Muscle layer of colon (tissue), 2 donors: ENCODE measurements around the gene ZFR2.

Experiments
- H3K27ac ChIP-seq: one replicate; pipeline ENCODE4 v1.7.0; 2013; ENCODE audit warnings: low read depth, mild to moderate bottlenecking, low read length, moderate library complexity
- H3K27me3 ChIP-seq, 2 donors: one replicate each; pipeline ENCODE4 v1.7.0; 2013; ENCODE audit warnings: low read length in 2 of 2, mild to moderate bottlenecking in 2 of 2; ENCODE audit not compliant: insufficient read depth in 2 of 2, control insufficient read depth in 1 of 2
- H3K36me3 ChIP-seq: one replicate; pipeline ENCODE4 v1.7.0; 2013; ENCODE audit warnings: mild to moderate bottlenecking, low read length; ENCODE audit not compliant: insufficient read depth
- H3K4me1 ChIP-seq: one replicate; pipeline ENCODE4 v1.7.0; 2013; ENCODE audit warnings: mild to moderate bottlenecking, low read length; ENCODE audit not compliant: insufficient read depth
- H3K4me3 ChIP-seq, 2 donors: one replicate each; pipeline ENCODE4 v1.7.0; 2013; ENCODE audit warnings: low read length in 2 of 2, low read depth in 1 of 2, mild to moderate bottlenecking in 1 of 2, moderate library complexity in 1 of 2
- H3K9ac ChIP-seq: one replicate; pipeline ENCODE4 v1.7.0; 2013; ENCODE audit warnings: low read length
- H3K9me3 ChIP-seq: one replicate; pipeline ENCODE4 v1.7.0; 2013; ENCODE audit warnings: mild to moderate bottlenecking, low read length
- donor health status: abdominal sarcoma.
- donor health status: Adenocarcinoma of cecum.

Gene ZFR2

DNA sequence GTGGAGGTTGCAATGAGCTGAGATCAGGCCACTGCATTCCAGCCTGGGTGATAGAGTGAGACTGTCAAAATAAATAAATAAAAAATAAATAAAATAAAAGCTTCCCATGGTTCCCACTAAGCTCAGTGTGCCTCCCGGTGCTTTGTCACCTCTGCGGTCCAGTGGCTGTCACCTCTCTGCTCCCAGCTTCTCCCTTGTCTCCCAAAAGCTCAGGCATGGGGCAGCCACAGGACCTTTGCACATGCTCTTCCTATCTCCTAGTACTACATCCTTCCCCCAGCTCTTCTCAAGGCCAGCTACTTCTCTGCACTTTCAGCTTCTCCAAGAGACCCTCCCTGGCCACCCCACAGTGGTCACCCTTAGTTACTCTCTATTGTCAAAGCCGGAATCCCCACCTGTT, 75.0 kb downstream of the ZFR2 start:
- Histone ChIP-seq H3K4me3 (no peak overlapping the region), H3K4me1 (no peaks in the 10 kb centered on the region), H3K36me3 (no peaks in the 10 kb centered on the region), H3K27me3 (peaks cover 0 to 6% of the 10 kb centered on the region in 2 donors), H3K9ac (no peak overlapping the region), H3K27ac (no peak overlapping the region), H3K9me3 (no peaks in the 10 kb centered on the region)

DNA sequence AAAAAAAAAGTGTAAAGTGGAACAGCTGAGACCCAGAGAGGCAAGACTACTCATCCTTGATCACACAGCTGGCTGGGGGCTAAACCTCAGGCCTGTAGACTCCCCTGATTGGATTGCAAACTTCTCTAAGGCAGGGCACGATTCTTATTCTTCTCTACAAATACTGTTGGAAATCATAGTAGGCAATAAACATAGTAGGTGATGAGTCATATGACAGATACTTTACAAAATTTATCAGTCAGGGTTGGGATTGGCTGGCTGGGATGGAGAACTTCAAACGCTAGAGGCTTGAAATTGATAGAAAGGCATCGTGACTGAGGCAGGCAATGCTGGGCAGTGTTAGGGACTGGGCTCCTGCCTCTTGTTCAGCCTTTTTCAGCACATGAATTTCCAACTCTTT, 76.7 kb downstream of the ZFR2 start:
- Histone ChIP-seq H3K9me3 (no peaks in the 10 kb centered on the region), H3K27ac (no peak overlapping the region), H3K27me3 (no peaks in the 10 kb centered on the region), H3K4me3 (no peak overlapping the region), H3K4me1 (no peaks in the 10 kb centered on the region), H3K36me3 (no peaks in the 10 kb centered on the region), H3K9ac (no peak overlapping the region)

DNA sequence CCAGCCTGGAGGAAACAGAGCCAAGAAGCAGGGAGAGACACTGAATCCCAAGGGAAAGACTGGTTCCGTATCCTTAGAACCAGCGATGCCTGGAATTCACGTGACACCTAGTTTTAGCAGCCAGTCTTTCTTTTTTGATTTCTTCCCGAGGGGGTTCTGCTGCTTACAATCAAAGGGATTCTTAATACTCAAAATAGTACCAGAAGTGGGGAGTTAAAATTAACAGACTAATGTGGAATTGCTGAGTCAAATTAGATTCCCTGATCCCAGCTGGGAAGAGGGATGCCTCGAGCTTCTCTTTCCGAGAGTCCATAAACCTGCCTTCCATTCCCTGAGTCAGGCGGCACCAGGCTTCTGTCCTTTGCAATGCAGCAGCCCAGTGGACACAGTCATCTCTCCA, 77.9 kb downstream of the ZFR2 start:
- Histone ChIP-seq H3K36me3 (no peaks in the 10 kb centered on the region), H3K4me1 (no peaks in the 10 kb centered on the region), H3K9me3 (no peaks in the 10 kb centered on the region), H3K27me3 (no peaks in the 10 kb centered on the region), H3K9ac (no peak overlapping the region), H3K4me3 (no peak overlapping the region), H3K27ac (no peak overlapping the region)

DNA sequence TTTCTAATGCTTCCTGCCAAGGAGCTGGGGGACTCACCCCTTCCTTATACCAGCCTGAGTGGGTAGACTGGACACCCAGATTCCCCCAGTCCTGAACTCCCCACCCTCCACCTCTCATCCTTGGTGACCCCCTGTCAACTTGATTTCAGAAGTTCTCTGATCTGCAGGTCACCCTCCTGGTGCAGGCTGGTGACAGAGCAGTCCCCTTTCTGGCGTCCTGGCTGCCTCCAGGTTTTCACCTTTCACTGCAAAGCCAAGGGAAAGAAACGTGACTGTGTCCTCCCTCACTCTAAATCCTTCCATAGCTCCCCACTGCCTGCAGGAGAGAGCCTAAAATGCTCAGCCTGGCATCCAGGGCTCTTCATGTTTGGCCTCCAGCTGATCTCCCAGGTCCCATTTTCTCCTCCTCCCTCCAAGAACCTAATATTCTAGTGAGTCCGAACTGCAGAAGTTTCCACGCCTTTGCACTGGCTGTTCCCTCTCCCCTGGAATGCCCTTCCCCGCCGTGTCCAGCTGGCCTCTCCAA, 78.6 kb downstream of the ZFR2 start:
- H3K9ac ChIP-seq: no peak overlapping the region
- H3K4me1 ChIP-seq: no peaks in the 10 kb centered on the region
- H3K36me3 ChIP-seq: no peaks in the 10 kb centered on the region
- peaks cover 0 to 2% of the 10 kb centered on the region in 2 donors for H3K27me3 ChIP-seq
- no peak overlapping the region for H3K27ac ChIP-seq
- H3K9me3 ChIP-seq: no peaks in the 10 kb centered on the region
- no peak overlapping the region for H3K4me3 ChIP-seq

DNA sequence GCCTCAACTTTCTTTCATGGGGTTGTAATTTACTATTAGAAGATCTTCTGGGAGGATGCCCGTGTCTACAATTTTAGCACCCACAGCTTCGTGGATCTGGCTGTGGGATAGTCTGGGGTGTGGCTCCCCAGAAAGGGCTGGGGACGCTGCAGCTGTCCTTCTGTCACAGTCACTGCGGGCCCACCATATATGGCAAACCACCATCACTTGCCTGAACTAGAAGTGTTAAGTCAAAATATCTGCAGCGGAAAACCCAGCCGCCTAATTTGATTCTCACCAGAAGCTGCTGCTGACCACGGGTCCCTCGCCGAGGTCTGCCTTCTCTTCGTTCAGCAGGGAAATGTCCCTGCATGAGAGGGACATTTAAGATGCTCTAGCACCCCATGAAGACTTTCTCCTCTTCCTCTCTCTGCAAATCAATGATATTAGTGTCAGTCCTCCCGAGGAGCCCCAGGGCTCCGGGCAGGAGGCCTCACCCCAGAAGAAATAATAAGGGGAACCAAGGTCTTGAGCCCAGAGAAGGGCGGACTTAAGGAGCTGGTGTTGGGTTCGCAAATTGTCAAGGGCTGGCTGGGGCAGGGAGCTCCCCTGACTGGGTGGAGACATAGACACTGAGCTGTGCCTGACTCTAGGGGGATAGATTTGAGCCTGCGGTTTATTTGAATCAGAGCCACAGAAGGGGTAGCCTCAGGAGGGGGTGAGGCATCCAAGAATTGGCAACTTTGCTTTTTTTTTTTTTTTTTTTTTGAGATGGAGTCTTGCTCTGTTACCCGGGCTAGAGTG, 79.7 kb downstream of the ZFR2 start:
- no peak overlapping the region for H3K9ac ChIP-seq
- no peaks in the 10 kb centered on the region for H3K36me3 ChIP-seq
- no peaks in the 10 kb centered on the region for H3K9me3 ChIP-seq
- no peak overlapping the region for H3K27ac ChIP-seq
- peaks cover 0 to 13% of the 10 kb centered on the region in 2 donors for H3K27me3 ChIP-seq
- H3K4me1 ChIP-seq: no peaks in the 10 kb centered on the region
- H3K4me3 ChIP-seq: no peak overlapping the region

DNA sequence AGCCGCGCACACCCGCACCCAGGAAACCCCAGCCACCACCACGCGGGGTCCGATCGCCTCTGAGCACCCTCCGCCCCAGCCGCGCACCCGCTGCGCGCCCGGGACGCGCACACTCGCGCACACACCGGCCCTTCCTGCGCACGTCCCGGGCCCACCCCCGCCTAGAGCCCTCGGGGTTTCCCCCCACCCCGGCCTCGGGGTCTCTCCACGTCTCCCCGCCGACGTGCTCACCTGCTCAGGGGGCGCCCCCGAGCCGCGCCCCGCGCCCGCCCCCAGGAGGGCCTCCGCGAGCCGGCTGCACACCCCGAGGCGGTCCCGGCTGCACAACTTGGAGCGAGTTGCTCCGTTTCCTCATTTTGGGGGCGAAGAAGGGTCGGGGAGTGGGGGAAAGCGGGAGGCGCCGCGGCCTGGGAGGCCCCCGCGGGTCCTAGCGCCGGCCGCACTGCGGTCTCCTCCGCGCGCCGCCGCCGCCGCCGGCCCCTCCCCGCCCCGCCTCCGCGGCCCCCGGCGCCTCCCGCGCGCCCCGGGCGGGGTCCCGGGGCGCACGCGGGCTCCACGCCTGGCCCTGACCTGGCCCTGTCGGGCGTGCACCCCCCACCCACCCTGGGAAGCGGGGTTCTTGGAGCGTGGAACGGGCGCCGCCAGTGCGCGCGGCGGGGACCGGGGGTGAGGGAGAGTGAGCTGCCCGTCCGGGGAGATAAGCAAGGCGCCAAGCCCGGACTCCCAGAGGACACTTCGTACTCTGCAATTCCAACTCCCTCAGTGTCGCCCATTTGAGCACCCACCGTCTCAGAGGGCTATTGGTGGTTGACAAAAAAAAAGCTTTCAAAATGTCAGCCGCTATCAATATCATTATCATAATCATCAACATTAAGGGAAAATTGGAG, 82.7 kb downstream of the ZFR2 start, which contains the start of gene MATK:
MATK (minus strand) TSS at position 444 of the 887 bp plus-strand sequence. CDS start 1,246 bp downstream, outside the sequence.
- no peaks in the 10 kb centered on the region for H3K4me1 ChIP-seq
- no peaks in the 10 kb centered on the region for H3K36me3 ChIP-seq
- peaks cover 15% of the 10 kb centered on the region for H3K9me3 ChIP-seq
- no peak within 1 kb of the TSS for H3K4me3 ChIP-seq
- H3K27ac ChIP-seq: no peak within 1 kb of the TSS
- peaks cover 0 to 30% of the 10 kb centered on the region in 2 donors for H3K27me3 ChIP-seq
- H3K9ac ChIP-seq: no peak within 1 kb of the TSS

DNA sequence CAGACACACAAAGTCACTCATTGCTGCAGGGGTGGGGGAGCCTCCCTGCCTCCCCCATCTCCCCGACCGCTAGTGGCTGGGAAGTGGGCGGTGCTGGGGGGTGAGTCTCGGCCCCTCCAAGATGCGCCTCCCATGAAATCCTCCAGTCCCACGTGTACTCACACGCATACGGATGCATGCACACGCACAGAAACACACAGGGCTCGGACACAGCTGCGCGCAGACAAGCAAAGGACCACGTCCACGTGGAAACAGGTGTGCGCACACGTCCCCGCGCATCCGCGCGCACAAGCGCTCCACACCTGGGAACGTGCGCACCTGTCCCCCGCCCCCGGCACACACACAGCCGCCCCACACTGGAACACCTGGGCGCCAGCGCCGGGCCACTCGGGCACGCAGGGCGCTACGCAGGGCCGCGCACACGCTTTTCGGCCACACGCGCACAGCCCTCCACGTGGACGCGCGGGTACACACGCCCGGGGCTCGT, 83.3 kb downstream of the ZFR2 start:
- Histone ChIP-seq H3K9ac (no peak overlapping the region), H3K9me3 (peaks cover 15% of the 10 kb centered on the region), H3K27ac (no peak overlapping the region), H3K4me1 (no peaks in the 10 kb centered on the region), H3K4me3 (no peak overlapping the region), H3K36me3 (no peaks in the 10 kb centered on the region), H3K27me3 (peaks cover 0 to 30% of the 10 kb centered on the region in 2 donors)

DNA sequence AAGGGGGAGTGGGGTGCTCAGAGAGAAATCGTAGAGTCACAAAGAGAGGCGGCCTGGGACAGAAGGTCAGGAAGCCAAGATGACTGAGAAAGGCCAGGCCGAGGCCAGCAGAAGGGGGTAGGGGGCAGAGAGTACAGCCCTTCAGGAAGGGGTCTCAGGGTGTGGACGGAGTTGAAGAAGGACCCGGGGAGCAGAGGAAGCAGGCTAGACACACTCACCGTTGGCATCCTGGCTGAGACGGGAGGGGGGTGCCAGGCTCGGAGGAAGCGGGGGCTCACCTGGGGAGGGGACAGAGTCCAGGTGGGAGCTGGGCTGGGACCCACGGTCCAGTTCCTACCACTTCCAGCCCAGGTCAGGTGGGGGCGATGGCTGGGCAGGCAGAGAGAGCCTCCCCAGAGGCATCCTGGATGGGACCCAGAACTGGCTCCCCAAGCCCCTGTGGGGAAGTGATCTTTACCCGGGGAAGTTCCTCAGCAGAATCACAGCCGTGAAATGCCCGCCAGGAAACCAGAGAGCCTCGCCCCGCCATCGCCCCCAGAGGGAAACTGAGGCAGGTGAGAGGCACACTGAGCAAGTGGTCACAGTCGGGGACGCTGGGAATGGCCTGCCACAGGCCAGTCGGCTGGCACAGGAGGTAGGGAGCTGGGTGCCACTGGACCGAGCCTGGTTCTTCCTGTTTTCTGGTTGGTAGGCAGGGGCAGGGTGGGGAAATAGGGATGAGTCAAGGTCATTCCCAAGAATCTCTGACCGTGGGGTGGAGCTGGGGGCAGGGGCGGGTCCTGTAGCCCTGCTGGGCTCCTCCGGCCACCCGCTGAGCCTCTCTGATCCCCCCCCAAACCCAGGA, 84.0 kb downstream of the ZFR2 start:
- no peak overlapping the region for H3K27ac ChIP-seq
- no peaks in the 10 kb centered on the region for H3K36me3 ChIP-seq
- H3K4me1 ChIP-seq: no peaks in the 10 kb centered on the region
- H3K9me3 ChIP-seq: peaks cover 15% of the 10 kb centered on the region
- no peak overlapping the region for H3K4me3 ChIP-seq
- no peak overlapping the region for H3K9ac ChIP-seq
- peaks cover 0 to 30% of the 10 kb centered on the region in 2 donors for H3K27me3 ChIP-seq

DNA sequence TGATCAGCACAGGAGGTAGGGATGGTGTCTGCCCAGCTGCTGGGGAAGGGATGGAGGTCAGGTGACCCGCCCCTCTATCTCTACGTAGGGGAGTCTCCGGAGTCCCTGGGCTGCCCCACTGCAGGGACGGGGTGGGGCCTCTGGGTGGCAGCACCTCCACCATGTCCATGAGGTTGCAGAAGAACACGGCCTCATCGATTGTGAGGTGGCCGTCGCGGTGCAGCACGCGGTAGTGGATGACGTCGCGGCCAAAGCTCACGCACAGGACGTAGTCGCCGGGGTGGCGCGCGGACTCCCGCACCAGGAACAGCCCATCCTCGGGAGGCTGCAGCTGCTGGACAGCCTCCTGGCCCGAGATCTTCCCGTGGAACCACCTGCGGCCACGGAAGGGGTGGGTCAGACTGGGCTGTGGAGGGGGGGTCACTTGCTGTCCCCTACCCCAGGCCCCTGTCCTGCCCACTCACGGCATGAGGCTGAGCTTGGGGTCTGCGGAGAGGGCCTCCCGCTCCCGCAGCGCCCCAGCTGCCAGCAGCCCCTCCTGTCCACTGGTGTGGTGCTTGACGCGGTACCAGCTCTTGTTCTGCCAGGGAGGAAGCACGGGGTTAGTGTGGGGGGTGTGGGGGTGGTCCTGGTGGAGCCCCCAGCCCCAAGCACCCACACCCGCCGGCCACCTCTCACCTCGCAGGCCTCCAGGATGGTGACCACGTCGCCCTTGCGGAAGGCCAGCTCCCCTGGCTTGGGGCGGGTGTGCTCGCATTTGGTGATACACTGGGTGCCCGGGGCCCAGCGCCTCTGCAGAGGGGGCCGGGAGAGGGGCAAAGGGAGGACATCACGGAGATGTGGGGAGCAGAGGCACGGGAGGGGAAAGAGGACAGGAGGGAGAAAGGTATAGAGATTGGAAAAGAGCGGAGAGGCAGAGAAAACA, 84.9 kb downstream of the ZFR2 start:
- H3K4me1 ChIP-seq: no peaks in the 10 kb centered on the region
- H3K27me3 ChIP-seq: peaks cover 0 to 30% of the 10 kb centered on the region in 2 donors
- H3K9me3 ChIP-seq: peaks cover 15% of the 10 kb centered on the region
- H3K27ac ChIP-seq: no peak overlapping the region
- no peaks in the 10 kb centered on the region for H3K36me3 ChIP-seq
- H3K4me3 ChIP-seq: no peak overlapping the region
- no peak overlapping the region for H3K9ac ChIP-seq

DNA sequence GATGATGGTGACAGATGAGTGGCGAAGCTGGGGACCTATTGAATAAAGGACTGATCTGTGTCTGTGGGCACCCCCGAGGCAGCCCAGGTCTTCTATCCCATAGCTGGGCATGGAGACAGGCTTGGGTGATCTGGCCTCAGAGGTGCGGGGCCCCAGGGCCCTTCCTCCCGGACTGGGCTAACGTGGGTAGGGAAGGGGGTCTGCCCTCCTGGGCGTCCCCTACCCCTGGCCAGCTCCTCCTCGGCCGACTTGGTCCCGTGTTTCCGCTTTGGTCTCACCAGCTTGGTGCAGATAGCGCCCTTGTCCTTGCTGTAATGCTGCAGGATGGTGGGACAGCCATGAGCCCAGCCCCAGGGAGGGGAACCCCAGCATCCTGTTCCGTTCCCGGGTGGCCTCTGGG, 85.9 kb downstream of the ZFR2 start:
- Histone ChIP-seq H3K9ac (no peak overlapping the region), H3K27ac (no peak overlapping the region), H3K36me3 (no peaks in the 10 kb centered on the region), H3K4me1 (no peaks in the 10 kb centered on the region), H3K9me3 (peaks cover 15% of the 10 kb centered on the region), H3K27me3 (peaks cover 0 to 30% of the 10 kb centered on the region in 2 donors), H3K4me3 (no peak overlapping the region)
